Measurements from ENCODE around the gene TUBB. TPM values are rescaled to one million over a fixed set of nuclear protein-coding genes. Genes with fewer than 3 reads are reported as not detected.

The TUBB gene
- total RNA-seq, 1 experiment from 2014 or later: 886 TPM

GRCh38 chr6:30719356-30719755, 796 bp upstream of the TUBB start:
- Histone ChIP-seq H3K4me2 (ENCODE audit: low read length) (peak overlapping the region; percentile 96), H3K36me3 (ENCODE audit: control insufficient read depth in 1 of 2, insufficient read depth in 2 of 2, low read length in 2 of 2) (peaks cover 15 to 29% of the 10 kb centered on the region in 2 experiments), H2AFZ (ENCODE audit: low read depth, low read length, poor library complexity, severe bottlenecking) (no peak overlapping the region), H3K9me3 (ENCODE audit: control insufficient read depth in 1 of 2, insufficient read depth in 1 of 2, low read depth in 1 of 2, low read length in 2 of 2) (no peaks in the 10 kb centered on the region), H3K27ac (ENCODE audit: low read depth, low read length) (peak overlapping the region; percentile 89), H3K79me2 (ENCODE audit: insufficient read depth, low read length) (peaks cover 65% of the 10 kb centered on the region), H3K9me2 (ENCODE audit: insufficient read depth) (no peaks in the 10 kb centered on the region), H3K4me3 (replicated peaks in 1 of 2; ENCODE audit: low read depth in 1 of 2, low read length in 2 of 2) (peak overlapping the region; percentile 95), H4K20me1 (ENCODE audit: insufficient read depth) (peaks cover 11% of the 10 kb centered on the region; the same call in 1 of the 2 replicates), H3K4me1 (ENCODE audit: control insufficient read depth in 1 of 2, insufficient read depth in 2 of 2, low read length in 2 of 2) (peaks cover 9 to 59% of the 10 kb centered on the region in 2 experiments), H3K9ac (ENCODE audit: low read length) (peak overlapping the region; percentile 100), H3K27me3 (ENCODE audit: insufficient read depth, low read length) (no peaks in the 10 kb centered on the region)
- DNase-seq (ENCODE audit: low read depth, low spot score): no peak
- TF ChIP-seq EZH2phosphoT487 (IDR thresholded peaks at IDR 0.05; ENCODE audit: borderline replicate concordance) (no peak), YY1 (IDR thresholded peaks at IDR 0.05; ENCODE audit: extremely low read depth, insufficient replicate concordance, low read depth, low read length) (no peak), FOSL1 (IDR thresholded peaks at IDR 0.05; ENCODE audit: low read depth) (no peak), POLR2AphosphoS5 (IDR thresholded peaks at IDR 0.05; ENCODE audit: low read depth, low read length) (no peak), CEBPB (IDR thresholded peaks at IDR 0.05; ENCODE audit: low read depth) (no peak), TCF7L2 (IDR thresholded peaks at IDR 0.05; ENCODE audit: borderline replicate concordance, extremely low read depth, insufficient read depth, insufficient read length) (no peak), ZBTB33 (IDR thresholded peaks at IDR 0.05; ENCODE audit: extremely low read depth, insufficient replicate concordance, low read length) (no peak), MAX (IDR thresholded peaks at IDR 0.05) (no peak), ZFX (IDR thresholded peaks at IDR 0.05) (no peak), REST (IDR thresholded peaks at IDR 0.05; ENCODE audit: low read depth) (no peak), CBX3 (IDR thresholded peaks at IDR 0.05; ENCODE audit: low read depth) (no peak), SP1 (IDR thresholded peaks at IDR 0.05; ENCODE audit: low read depth) (no peak), POLR2A (IDR thresholded peaks at IDR 0.05; ENCODE audit: borderline replicate concordance, extremely low read depth, insufficient read depth, insufficient read length) (no peak), ZNF274 (IDR thresholded peaks at IDR 0.05; ENCODE audit: low read depth, low read length) (no peak), EZH2 (IDR thresholded peaks at IDR 0.05) (no peak)
- ChIA-PET POLR2A (interaction anchor here (1.0 to 3.0 kb wide), 6 partner anchors 19 to 104 kb away, joined by 3 to 25 read pairs (median 3); partner anchors contain the start of genes MRPS18B and NRM), CTCF (interaction anchor here (5.7 kb wide), 1 partner anchor 39 kb away, joined by 45 read pairs; no protein-coding TSS in a partner anchor), RAD21 (ENCODE audit: low non-redundant PET in 1 of 2, low total read pairs in 2 of 2, uncharacterized antibody in 2 of 2, unreplicated experiment in 2 of 2) (no interaction called here)
- BruUV-seq (replicated peaks): no TSS peak
- intact Hi-C loops (cut with micrococcal nuclease): loop anchor here (5.0 kb wide), 1 partner anchor 162 kb away; the partner anchor contains the start of genes GNL1 and PRR3
- ATAC-seq: no peak

Measured in HCT116 (cell line).